ENCODE data around the gene ITIH6. TPM values are rescaled to one million over a fixed set of nuclear protein-coding genes. Genes with fewer than 3 reads are reported as not detected.

ITIH6 gene
- total RNA-seq, 1 donor from 2014 or later, result not detected

DNA sequence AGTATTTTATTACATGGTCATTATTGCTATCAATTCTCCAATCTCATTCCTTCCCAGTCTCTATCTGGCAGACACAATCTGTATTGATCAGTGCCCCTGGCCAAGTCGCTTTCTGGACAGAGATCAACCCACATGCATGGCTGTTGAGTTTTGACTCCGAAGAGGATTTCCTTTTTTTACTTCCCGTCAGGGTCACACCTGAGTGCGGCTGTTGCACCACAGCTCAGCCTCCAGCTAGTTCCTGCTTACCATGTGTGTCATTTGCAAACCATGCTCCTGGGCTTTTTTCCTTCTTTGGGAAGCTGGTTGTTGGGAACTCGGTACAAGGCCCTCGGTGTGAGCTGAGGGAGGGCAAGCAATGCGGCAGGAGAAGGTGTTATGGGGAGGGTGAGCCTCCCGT lies 21.1 kb upstream of the ITIH6 start:
- H3K9me3 Mint-ChIP-seq (ENCODE audit: unreplicated experiment), result peaks cover 1% of the 10 kb centered on the region
- H4K20me1 ChIP-seq (ENCODE audit: insufficient read depth, low read length), result peaks cover 11% of the 10 kb centered on the region
- peaks cover 3% of the 10 kb centered on the region for H3K4me1 Mint-ChIP-seq (ENCODE audit: low read depth, unreplicated experiment)
- DNase-seq (ENCODE audit: low read depth), result no peak
- H3K27me3 Mint-ChIP-seq (ENCODE audit: low read depth, unreplicated experiment), result no peaks in the 10 kb centered on the region
- H3K36me3 ChIP-seq (ENCODE audit: insufficient read depth, low read length), result peaks cover 9% of the 10 kb centered on the region
- no peak overlapping the region for H2AFZ ChIP-seq (ENCODE audit: low read depth, low read length)
- H3K9me3 ChIP-seq (ENCODE audit: insufficient read depth, low read depth, low read length), result no peaks in the 10 kb centered on the region
- peaks cover 10% of the 10 kb centered on the region for H3K36me3 Mint-ChIP-seq (ENCODE audit: low read depth, unreplicated experiment)
- no peak overlapping the region for H3K4me3 Mint-ChIP-seq (ENCODE audit: unreplicated experiment)
- H3K79me2 ChIP-seq (ENCODE audit: insufficient read depth, low read length), result no peaks in the 10 kb centered on the region
- H3K27ac ChIP-seq (ENCODE audit: low read depth, low read length), result no peak overlapping the region
- no peaks in the 10 kb centered on the region for H3K4me1 ChIP-seq (ENCODE audit: insufficient read depth, low read length)
- no peaks in the 10 kb centered on the region for H3K27me3 ChIP-seq (ENCODE audit: insufficient read depth, low read length)
- H3K4me2 ChIP-seq (ENCODE audit: low read length), result no peak overlapping the region
- TF ChIP-seq CTCF (IDR thresholded peaks at IDR 0.05; ENCODE audit: insufficient read depth, low read depth, low read length) (no peak), EZH2 (IDR thresholded peaks at IDR 0.05; ENCODE audit: insufficient read depth, low read length) (no peak)
- H3K27ac Mint-ChIP-seq (ENCODE audit: unreplicated experiment), result no peak overlapping the region
- H3K9ac ChIP-seq (ENCODE audit: low read length), result no peak overlapping the region
- peak; percentile 88 for FAIRE-seq
- H3K4me3 ChIP-seq (ENCODE audit: insufficient read depth, low read depth, low read length), result no peak overlapping the region

- FAIRE-seq (no peak), DNase-seq (ENCODE audit: low read depth) (no peak)
- Mint-ChIP-seq H3K4me1 (ENCODE audit: low read depth, unreplicated experiment) (no peaks in the 10 kb centered on the region), H3K9me3 (ENCODE audit: unreplicated experiment) (peaks cover 1% of the 10 kb centered on the region), H3K36me3 (ENCODE audit: low read depth, unreplicated experiment) (peaks cover 16% of the 10 kb centered on the region), H3K4me3 (ENCODE audit: unreplicated experiment) (no peak overlapping the region), H3K27ac (ENCODE audit: unreplicated experiment) (no peak overlapping the region), H3K27me3 (ENCODE audit: low read depth, unreplicated experiment) (no peaks in the 10 kb centered on the region)
- Histone ChIP-seq H3K9ac (ENCODE audit: low read length) (no peak overlapping the region), H3K36me3 (ENCODE audit: insufficient read depth, low read length) (peaks cover 14% of the 10 kb centered on the region), H3K27me3 (ENCODE audit: insufficient read depth, low read length) (no peaks in the 10 kb centered on the region), H3K9me3 (ENCODE audit: insufficient read depth, low read depth, low read length) (no peaks in the 10 kb centered on the region), H2AFZ (ENCODE audit: low read depth, low read length) (no peak overlapping the region), H3K4me2 (ENCODE audit: low read length) (no peak overlapping the region), H3K4me1 (ENCODE audit: insufficient read depth, low read length) (no peaks in the 10 kb centered on the region), H3K27ac (ENCODE audit: low read depth, low read length) (no peak overlapping the region), H3K4me3 (ENCODE audit: insufficient read depth, low read depth, low read length) (no peak overlapping the region), H3K79me2 (ENCODE audit: insufficient read depth, low read length) (no peaks in the 10 kb centered on the region), H4K20me1 (ENCODE audit: insufficient read depth, low read length) (peaks cover 21% of the 10 kb centered on the region)
- no peak for TF ChIP-seq CTCF (IDR thresholded peaks at IDR 0.05; ENCODE audit: insufficient read depth, low read depth, low read length)
- TF ChIP-seq EZH2 (IDR thresholded peaks at IDR 0.05; ENCODE audit: insufficient read depth, low read length), result no peak
Observed at GRCh38 chrX:54818221-54818620, 20.2 kb upstream of the ITIH6 start.

DNA sequence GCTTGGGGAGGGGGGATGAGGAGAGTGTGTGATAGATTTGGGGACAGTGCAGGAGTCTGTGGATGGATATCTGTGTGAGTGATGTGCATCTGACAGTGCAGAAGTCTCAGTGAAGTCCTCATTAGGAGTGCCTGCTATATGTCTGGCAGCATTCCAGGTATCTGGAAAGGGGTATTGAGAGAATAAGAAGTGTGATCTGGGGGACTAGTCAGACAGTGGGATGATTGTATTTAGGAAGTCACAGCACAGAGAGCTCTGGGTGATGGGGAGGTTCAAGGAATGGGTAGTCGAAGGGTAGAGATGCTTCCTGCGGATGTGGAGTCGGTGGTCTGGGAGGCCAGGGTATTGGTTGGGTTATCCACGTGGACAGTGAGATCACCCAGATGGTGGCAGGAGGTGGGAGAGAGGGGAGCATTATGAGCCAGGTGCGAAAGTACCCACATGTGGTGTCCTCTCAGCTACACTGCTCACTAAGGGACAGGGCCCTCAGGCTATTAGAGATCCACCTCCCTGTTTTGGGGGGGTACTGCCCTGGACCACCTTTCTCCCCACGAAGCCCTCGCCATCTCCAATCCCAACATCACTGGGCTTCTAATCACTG lies 19.3 kb upstream of the ITIH6 start:
- H3K27ac Mint-ChIP-seq (ENCODE audit: unreplicated experiment), result peak overlapping the region; percentile 69
- no peaks in the 10 kb centered on the region for H3K27me3 Mint-ChIP-seq (ENCODE audit: low read depth, unreplicated experiment)
- Histone ChIP-seq H3K79me2 (ENCODE audit: insufficient read depth, low read length) (no peaks in the 10 kb centered on the region), H3K4me3 (ENCODE audit: insufficient read depth, low read depth, low read length) (no peak overlapping the region), H3K4me2 (ENCODE audit: low read length) (no peak overlapping the region), H4K20me1 (ENCODE audit: insufficient read depth, low read length) (peaks cover 29% of the 10 kb centered on the region), H3K36me3 (ENCODE audit: insufficient read depth, low read length) (peaks cover 15% of the 10 kb centered on the region), H3K4me1 (ENCODE audit: insufficient read depth, low read length) (no peaks in the 10 kb centered on the region), H3K27me3 (ENCODE audit: insufficient read depth, low read length) (no peaks in the 10 kb centered on the region), H3K9me3 (ENCODE audit: insufficient read depth, low read depth, low read length) (no peaks in the 10 kb centered on the region), H2AFZ (ENCODE audit: low read depth, low read length) (no peak overlapping the region), H3K27ac (ENCODE audit: low read depth, low read length) (no peak overlapping the region), H3K9ac (ENCODE audit: low read length) (no peak overlapping the region)
- peaks cover 5% of the 10 kb centered on the region for H3K4me1 Mint-ChIP-seq (ENCODE audit: low read depth, unreplicated experiment)
- H3K9me3 Mint-ChIP-seq (ENCODE audit: unreplicated experiment), result peaks cover 1% of the 10 kb centered on the region
- peak overlapping the region; percentile 27 for H3K4me3 Mint-ChIP-seq (ENCODE audit: unreplicated experiment)
- peaks cover 16% of the 10 kb centered on the region for H3K36me3 Mint-ChIP-seq (ENCODE audit: low read depth, unreplicated experiment)
- DNase-seq (ENCODE audit: low read depth) (no peak), FAIRE-seq (peak; percentile 93)
- TF ChIP-seq EZH2 (IDR thresholded peaks at IDR 0.05; ENCODE audit: insufficient read depth, low read length) (no peak), CTCF (IDR thresholded peaks at IDR 0.05; ENCODE audit: insufficient read depth, low read depth, low read length) (no peak)
